Naive thymus-derived CD4-positive, alpha-beta T cell (primary cell): Measurements from ENCODE around the gene DNAH8. TPM values are rescaled to one million over a fixed set of nuclear protein-coding genes. Genes with fewer than 3 reads are reported as not detected.

Experiments
- ATAC-seq: fragments of 150-1000 bp; cut with Tn5 transposase; 2 replicates; pipeline ENCODE4 v1.10.0; 2021; ENCODE audit warnings: mild to moderate bottlenecking, moderate library complexity
- CTCF ChIA-PET: fragments of 350-600 bp; sonication (Branson Sonifier 250); formaldehyde crosslinking; loops from one replicate; lab custom pipeline; 2021; ENCODE audit warnings: antibody characterized with exemption; lab: Charles Lee
- POLR2A ChIA-PET: fragments of 350-600 bp; sonication (Branson Sonifier 250); formaldehyde crosslinking; loops from one replicate; lab custom pipeline; 2021; ENCODE audit warnings: antibody characterized with exemption, inconsistent platforms; lab: Charles Lee
- DNase-seq, 9 donors: peaks; one replicate each; pipeline versions ENCODE4 v3.0.0 to v3.0.0-alpha.2; 2020 to 2022; ENCODE audit warnings: mixed read lengths in 1 of 9
- H3K27ac ChIP-seq: one replicate; pipeline ENCODE4 v1.7.0; 2013; ENCODE audit warnings: mild to moderate bottlenecking, low read depth, low read length, moderate library complexity
- H3K27me3 ChIP-seq, 2 donors: one replicate each; pipeline ENCODE4 v1.7.0; 2013; ENCODE audit warnings: low read length in 2 of 2, mild to moderate bottlenecking in 2 of 2, moderate library complexity in 2 of 2; ENCODE audit not compliant: control insufficient read depth in 2 of 2, insufficient read depth in 2 of 2
- H3K36me3 ChIP-seq, 3 experiments: 1 replicate in 2 of 3; 2 replicates in 1 of 3; pipeline ENCODE4 v1.7.0; 2013; ENCODE audit warnings: low read length in 3 of 3, mild to moderate bottlenecking in 3 of 3, moderate library complexity in 1 of 3; ENCODE audit not compliant: insufficient read depth in 3 of 3, control insufficient read depth in 2 of 3
- H3K4me1 ChIP-seq, 2 donors: one replicate each; pipeline ENCODE4 v1.7.0; 2013; ENCODE audit warnings: low read length in 2 of 2, mild to moderate bottlenecking in 2 of 2, moderate library complexity in 1 of 2; ENCODE audit not compliant: control insufficient read depth in 2 of 2, insufficient read depth in 2 of 2
- H3K4me3 ChIP-seq: 2 replicates; pipeline ENCODE4 v1.7.0; 2013; ENCODE audit warnings: mild to moderate bottlenecking, low read length
- H3K9me3 ChIP-seq, 3 experiments: 1 replicate in 2 of 3; 2 replicates in 1 of 3; pipeline ENCODE4 v1.7.0; 2013; ENCODE audit warnings: low read length in 3 of 3; ENCODE audit not compliant: control insufficient read depth in 2 of 3
- H3K27ac Mint-ChIP-seq, 9 donors: one replicate each; pipeline ENCODE4 v1.8.0; 2020 to 2022; ENCODE audit warnings: mixed read lengths in 9 of 9, mild to moderate bottlenecking in 8 of 9, moderate library complexity in 5 of 9, inconsistent platforms in 2 of 9
- H3K27me3 Mint-ChIP-seq, 5 donors: one replicate each; pipeline ENCODE4 v1.8.0; 2021 to 2022; ENCODE audit warnings: mixed read lengths in 5 of 5, mild to moderate bottlenecking in 1 of 5
- H3K36me3 Mint-ChIP-seq, 5 donors: one replicate each; pipeline ENCODE4 v1.8.0; 2020 to 2022; ENCODE audit warnings: mixed read lengths in 5 of 5, mild to moderate bottlenecking in 3 of 5, inconsistent platforms in 1 of 5
- H3K4me1 Mint-ChIP-seq, 7 donors: one replicate each; pipeline ENCODE4 v1.8.0; 2020 to 2022; ENCODE audit warnings: mixed read lengths in 7 of 7, mild to moderate bottlenecking in 3 of 7, inconsistent platforms in 1 of 7
- H3K4me3 Mint-ChIP-seq, 10 donors: one replicate each; pipeline ENCODE4 v1.8.0; 2020 to 2022; ENCODE audit warnings: mild to moderate bottlenecking in 10 of 10, mixed read lengths in 10 of 10, moderate library complexity in 6 of 10, inconsistent platforms in 2 of 10
- H3K9me3 Mint-ChIP-seq, 11 donors: one replicate each; pipeline ENCODE4 v1.8.0; 2020 to 2022; ENCODE audit warnings: mixed read lengths in 11 of 11, mild to moderate bottlenecking in 4 of 11, inconsistent platforms in 1 of 11, moderate library complexity in 1 of 11
- intact Hi-C, 2 donors: fragments of 100-400 bp; cut with micrococcal nuclease; formaldehyde crosslinking; loops; one replicate each; pipeline ENCODE4 v1.15.1; 2023
- polyA plus RNA-seq, 2 donors: library from polyadenylated mRNA; unstranded; fragments of 300-500 nt; fragmentation: Illumina TruSeq; gene quantifications; one replicate each; pipeline ENCODE4 v1.2.3, GENCODE V29; 2021
- total RNA-seq, 6 experiments: library from RNA in 5 of 6; stranded (reverse) in 5 of 6; gene quantifications; 1 replicate in 5 of 6; 2 replicates in 1 of 6; pipeline ENCODE4 v1.2.3 and lab custom pipeline; 2021 to 2026

The DNAH8 gene
- total and polyA plus RNA-seq, 7 experiments from 2014 or later, result 0.02 to 0.15 (median 0.05) TPM; not detected in 2

DNA sequence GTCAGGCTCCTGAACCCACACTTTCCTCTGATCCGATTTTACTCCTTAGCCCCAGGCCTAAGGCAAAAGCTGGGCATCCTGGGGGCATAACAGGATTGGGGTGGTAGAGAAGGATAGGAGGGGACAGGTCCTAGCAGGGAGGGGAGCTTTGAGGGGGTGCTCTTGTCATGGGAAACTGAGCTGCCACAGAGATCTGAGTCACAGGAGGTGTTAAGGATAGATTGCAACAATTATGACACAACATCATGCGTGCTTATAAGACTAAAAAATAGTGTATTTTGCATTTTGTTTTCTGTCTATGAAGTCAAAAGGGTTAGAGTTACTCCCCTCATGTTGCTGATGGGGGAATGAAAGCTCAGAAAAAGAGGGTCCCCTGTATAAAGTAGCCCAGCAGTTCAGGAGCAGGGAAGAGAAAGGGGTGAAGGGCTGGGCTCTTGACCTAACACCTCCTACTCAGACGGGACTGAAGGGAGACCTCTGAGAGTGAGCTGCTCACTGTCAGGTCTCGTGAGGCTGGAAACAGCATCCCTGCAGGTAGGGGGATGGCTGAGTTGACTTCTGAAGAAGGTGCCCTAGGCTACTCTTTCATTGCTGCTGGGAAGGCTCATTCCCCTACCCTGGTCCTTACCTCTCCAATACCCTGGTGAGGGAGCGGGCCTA, 335.5 kb downstream of the DNAH8 start:
- POLR2A ChIA-PET, result no interaction called here
- Mint-ChIP-seq H3K4me3 (peak overlapping the region in 1 of 10 donors; percentile 27), H3K36me3 (peaks cover 0 to 4% (median 0%) of the 10 kb centered on the region in 5 donors), H3K27me3 (peaks cover 21 to 54% (median 46%) of the 10 kb centered on the region in 5 donors), H3K9me3 (no peaks in the 10 kb centered on the region), H3K27ac (no peak overlapping the region), H3K4me1 (peaks cover 11 to 37% (median 17%) of the 10 kb centered on the region in 7 donors)
- Histone ChIP-seq H3K4me3 (no peak overlapping the region), H3K36me3 (no peaks in the 10 kb centered on the region), H3K27me3 (peaks cover 0 to 3% of the 10 kb centered on the region in 2 donors), H3K9me3 (no peaks in the 10 kb centered on the region), H3K27ac (no peak overlapping the region), H3K4me1 (peaks cover 0 to 5% of the 10 kb centered on the region in 2 donors)
- ATAC-seq (no peak), DNase-seq (no peak)
- CTCF ChIA-PET, result interaction anchor here (1.2 kb wide), 1 partner anchor 178 kb away, joined by 3 read pairs; no protein-coding TSS in a partner anchor
- intact Hi-C loops, result no loop called here

DNA sequence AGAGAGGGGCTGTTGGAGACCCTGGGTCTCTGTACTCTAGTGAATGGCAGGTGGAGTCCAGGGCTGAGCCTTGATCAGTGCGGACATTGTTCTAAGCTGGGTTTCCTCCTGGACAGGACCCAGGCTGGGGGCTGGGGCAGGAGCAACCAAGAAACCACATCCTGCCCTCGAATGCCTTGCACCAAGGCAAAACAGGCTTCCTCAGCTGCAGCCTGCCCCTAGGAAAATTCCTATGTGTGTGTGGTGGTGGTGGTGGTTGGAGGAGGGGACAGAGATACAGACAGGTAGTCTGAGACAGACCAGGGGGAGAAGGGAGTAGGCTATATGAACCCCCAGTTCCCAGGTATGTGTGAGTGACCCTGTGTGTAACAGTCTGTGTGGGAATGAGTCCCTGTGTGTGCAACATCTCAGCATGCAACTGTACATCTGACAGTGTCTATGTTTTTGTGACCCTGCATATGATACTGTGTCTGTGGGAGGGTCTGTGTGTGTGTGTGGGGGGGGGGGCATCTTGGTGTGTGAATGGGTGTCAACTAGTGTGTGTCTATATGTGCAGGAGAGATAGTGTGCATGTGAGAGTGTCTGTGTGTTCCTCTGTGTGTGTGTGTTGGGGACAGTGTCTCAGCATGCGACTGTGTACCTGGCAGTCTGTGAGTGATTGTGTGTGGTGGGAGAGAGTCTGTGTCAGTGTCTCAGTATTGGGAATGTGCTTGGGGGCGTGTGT, 336.4 kb downstream of the DNAH8 start:
- no peaks in the 10 kb centered on the region for H3K36me3 ChIP-seq
- no peaks in the 10 kb centered on the region for H3K9me3 ChIP-seq
- no peak for ATAC-seq
- no peak overlapping the region for H3K27ac ChIP-seq
- intact Hi-C loops, result no loop called here
- DNase-seq, result no peak
- peaks cover 20 to 51% (median 44%) of the 10 kb centered on the region in 5 donors for H3K27me3 Mint-ChIP-seq
- no peaks in the 10 kb centered on the region for H3K9me3 Mint-ChIP-seq
- H3K4me3 ChIP-seq, result no peak overlapping the region
- peaks cover 0 to 5% of the 10 kb centered on the region in 2 donors for H3K4me1 ChIP-seq
- H3K4me1 Mint-ChIP-seq, result peaks cover 11 to 37% (median 17%) of the 10 kb centered on the region in 7 donors
- H3K27ac Mint-ChIP-seq, result peak overlapping the region in 1 of 9 donors; percentile 12
- ChIA-PET CTCF (interaction anchor here (1.2 kb wide), 1 partner anchor 179 kb away, joined by 3 read pairs; no protein-coding TSS in a partner anchor), POLR2A (no interaction called here)
- peaks cover 0 to 3% of the 10 kb centered on the region in 2 donors for H3K27me3 ChIP-seq
- peaks cover 0 to 4% (median 0%) of the 10 kb centered on the region in 5 donors for H3K36me3 Mint-ChIP-seq
- peak overlapping the region in 1 of 10 donors; percentile 0 for H3K4me3 Mint-ChIP-seq

DNA sequence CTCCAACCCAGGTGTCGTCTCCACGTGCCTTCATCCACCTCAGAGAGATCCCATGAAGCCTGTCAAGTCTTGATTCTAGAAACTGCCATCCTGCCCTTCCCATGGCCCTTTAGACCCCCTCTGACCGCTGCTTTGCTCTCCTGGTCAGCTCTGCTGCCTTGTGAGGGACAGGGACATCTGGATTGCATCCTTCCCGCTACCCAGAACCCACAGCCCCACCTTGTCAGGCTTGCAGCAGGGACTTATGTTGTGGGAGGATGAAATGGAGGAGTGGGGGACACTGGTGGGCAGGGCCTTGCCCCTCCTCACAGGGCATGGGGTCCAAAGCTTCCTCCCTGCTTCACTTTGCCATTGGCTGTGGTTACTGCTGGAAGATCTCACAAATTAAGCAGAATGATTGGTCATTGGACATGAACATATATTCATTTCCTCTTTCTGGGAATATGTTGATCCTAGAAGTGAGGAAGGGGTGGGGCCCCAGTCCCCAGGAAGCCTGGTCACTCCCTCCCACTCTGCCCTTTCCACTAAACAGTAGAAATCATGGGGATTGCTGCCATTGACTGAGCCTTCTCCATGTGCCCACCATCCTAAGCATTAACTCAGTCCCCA, 338.0 kb downstream of the DNAH8 start:
- H3K36me3 ChIP-seq, result no peaks in the 10 kb centered on the region
- Mint-ChIP-seq H3K27ac (no peak overlapping the region), H3K9me3 (no peaks in the 10 kb centered on the region), H3K27me3 (peaks cover 7 to 36% (median 31%) of the 10 kb centered on the region in 5 donors), H3K36me3 (no peaks in the 10 kb centered on the region), H3K4me1 (peaks cover 11 to 32% (median 15%) of the 10 kb centered on the region in 7 donors), H3K4me3 (peak overlapping the region in 1 of 10 donors; percentile 51)
- H3K9me3 ChIP-seq, result no peaks in the 10 kb centered on the region
- H3K4me1 ChIP-seq, result peaks cover 0 to 5% of the 10 kb centered on the region in 2 donors
- ChIA-PET CTCF (no interaction called here), POLR2A (no interaction called here)
- H3K27ac ChIP-seq, result no peak overlapping the region
- ATAC-seq (no peak), DNase-seq (no peak)
- intact Hi-C loops, result no loop called here
- H3K4me3 ChIP-seq, result no peak overlapping the region
- no peaks in the 10 kb centered on the region for H3K27me3 ChIP-seq

- DNase-seq (no peak), ATAC-seq (no peak)
- Mint-ChIP-seq H3K4me3 (no peak overlapping the region), H3K27me3 (peaks cover 7 to 33% (median 30%) of the 10 kb centered on the region in 5 donors), H3K9me3 (no peaks in the 10 kb centered on the region), H3K4me1 (peaks cover 11 to 32% (median 15%) of the 10 kb centered on the region in 7 donors), H3K36me3 (no peaks in the 10 kb centered on the region), H3K27ac (no peak overlapping the region)
- POLR2A ChIA-PET, result no interaction called here
- Histone ChIP-seq H3K4me3 (no peak overlapping the region), H3K27me3 (no peaks in the 10 kb centered on the region), H3K4me1 (peaks cover 0 to 5% of the 10 kb centered on the region in 2 donors), H3K36me3 (no peaks in the 10 kb centered on the region), H3K9me3 (no peaks in the 10 kb centered on the region), H3K27ac (no peak overlapping the region)
- CTCF ChIA-PET, result no interaction called here
- intact Hi-C loops, result no loop called here
These were observed 338.9 kb downstream of the DNAH8 start for GRCh38 chr6:39053854-39054576.

GRCh38 chr6:39054577-39055142, 339.5 kb downstream of the DNAH8 start:
- Histone ChIP-seq H3K27ac (no peak overlapping the region), H3K4me1 (peaks cover 0 to 5% of the 10 kb centered on the region in 2 donors), H3K4me3 (no peak overlapping the region), H3K36me3 (no peaks in the 10 kb centered on the region), H3K9me3 (no peaks in the 10 kb centered on the region), H3K27me3 (no peaks in the 10 kb centered on the region)
- no peak overlapping the region for H3K4me3 Mint-ChIP-seq
- ChIA-PET CTCF (no interaction called here), POLR2A (no interaction called here)
- H3K9me3 Mint-ChIP-seq, result no peaks in the 10 kb centered on the region
- intact Hi-C loops, result no loop called here
- H3K27me3 Mint-ChIP-seq, result peaks cover 7 to 27% (median 24%) of the 10 kb centered on the region in 5 donors
- H3K4me1 Mint-ChIP-seq, result peaks cover 7 to 29% (median 15%) of the 10 kb centered on the region in 7 donors
- no peak for ATAC-seq
- DNase-seq, result no peak
- no peaks in the 10 kb centered on the region for H3K36me3 Mint-ChIP-seq
- H3K27ac Mint-ChIP-seq, result no peak overlapping the region

DNA sequence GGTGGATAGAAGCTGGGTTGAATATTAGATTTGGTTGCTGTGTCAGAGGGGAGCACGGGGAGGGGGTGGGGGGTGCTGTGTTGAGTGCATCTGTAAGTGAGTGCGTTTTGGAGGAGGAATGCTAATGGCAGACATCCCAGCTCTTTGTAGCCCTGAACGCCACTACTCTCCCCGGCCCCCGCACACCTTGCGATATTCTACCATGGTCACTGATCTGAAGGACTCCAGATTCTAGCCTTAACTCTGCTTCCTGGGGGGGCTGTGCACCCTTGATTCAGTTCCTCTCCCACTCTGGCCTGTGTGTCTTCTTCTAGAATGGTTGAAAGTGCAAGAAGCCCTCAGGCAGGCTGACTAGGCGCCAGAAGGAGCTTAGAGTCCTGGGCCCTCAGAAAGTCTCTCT, 340.6 kb downstream of the DNAH8 start:
- ATAC-seq (no peak), DNase-seq (no peak)
- Mint-ChIP-seq H3K9me3 (no peaks in the 10 kb centered on the region), H3K36me3 (no peaks in the 10 kb centered on the region), H3K27me3 (peaks cover 4 to 22% (median 20%) of the 10 kb centered on the region in 5 donors), H3K4me3 (no peak overlapping the region), H3K27ac (no peak overlapping the region), H3K4me1 (peaks cover 7 to 20% (median 13%) of the 10 kb centered on the region in 7 donors)
- H3K27ac ChIP-seq, result no peak overlapping the region
- H3K4me1 ChIP-seq, result peaks cover 0 to 5% of the 10 kb centered on the region in 2 donors
- POLR2A ChIA-PET, result no interaction called here
- H3K9me3 ChIP-seq, result no peaks in the 10 kb centered on the region
- intact Hi-C loops, result no loop called here
- no peaks in the 10 kb centered on the region for H3K36me3 ChIP-seq
- CTCF ChIA-PET, result no interaction called here
- no peaks in the 10 kb centered on the region for H3K27me3 ChIP-seq
- H3K4me3 ChIP-seq, result no peak overlapping the region
